ENCODE data around the gene PXN. TPM values are rescaled to one million over a fixed set of nuclear protein-coding genes. Genes with fewer than 3 reads are reported as not detected.

PXN gene
- total and polyA plus RNA-seq, 10 donors = 22.3 to 161 (median 114) TPM

DNA sequence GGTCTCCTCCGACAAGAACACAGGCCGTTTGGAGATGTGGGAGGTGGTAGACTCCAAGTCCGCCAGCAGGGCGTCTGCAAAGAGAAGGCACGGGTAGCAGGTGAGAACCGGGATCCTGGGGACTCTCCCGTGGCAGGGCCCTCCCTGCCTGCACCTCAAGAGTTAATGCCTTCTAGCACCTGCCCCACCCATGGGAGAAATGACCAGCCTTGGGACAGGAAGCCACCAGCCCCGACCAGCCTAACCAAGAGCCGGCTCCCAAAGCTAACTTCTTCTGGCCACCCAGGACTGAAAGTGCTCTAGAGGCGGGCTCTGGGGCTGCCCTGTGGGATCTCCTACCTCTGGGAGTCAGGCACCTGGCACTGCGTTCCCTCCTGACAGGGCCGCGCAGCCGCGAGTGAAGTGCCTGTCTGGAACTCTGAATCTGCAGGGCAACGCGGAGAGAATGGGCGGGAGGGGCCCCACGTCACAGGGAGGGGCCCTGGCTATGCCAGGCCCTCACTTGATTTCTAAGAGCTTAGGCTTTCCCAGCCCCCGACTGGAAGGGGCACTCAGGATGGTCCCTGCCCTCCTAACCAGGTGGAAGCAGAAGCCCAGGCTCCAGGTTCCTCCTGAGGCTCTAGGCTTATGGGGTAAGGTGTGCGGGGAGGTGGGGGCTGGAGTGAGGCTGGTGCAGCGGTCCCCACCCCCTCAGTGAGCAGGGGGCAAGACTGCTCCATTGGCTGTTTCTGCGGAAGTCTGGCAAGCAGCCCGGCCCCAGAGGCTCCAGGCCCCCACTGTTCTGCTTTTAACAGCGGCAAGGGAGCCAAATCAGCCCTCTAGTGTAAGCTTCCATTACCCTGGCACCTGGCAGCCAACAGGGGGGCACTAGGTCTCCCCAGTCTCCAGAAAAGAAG, 41.0 kb downstream of the PXN start:
- TF ChIP-seq, protein P1, sequence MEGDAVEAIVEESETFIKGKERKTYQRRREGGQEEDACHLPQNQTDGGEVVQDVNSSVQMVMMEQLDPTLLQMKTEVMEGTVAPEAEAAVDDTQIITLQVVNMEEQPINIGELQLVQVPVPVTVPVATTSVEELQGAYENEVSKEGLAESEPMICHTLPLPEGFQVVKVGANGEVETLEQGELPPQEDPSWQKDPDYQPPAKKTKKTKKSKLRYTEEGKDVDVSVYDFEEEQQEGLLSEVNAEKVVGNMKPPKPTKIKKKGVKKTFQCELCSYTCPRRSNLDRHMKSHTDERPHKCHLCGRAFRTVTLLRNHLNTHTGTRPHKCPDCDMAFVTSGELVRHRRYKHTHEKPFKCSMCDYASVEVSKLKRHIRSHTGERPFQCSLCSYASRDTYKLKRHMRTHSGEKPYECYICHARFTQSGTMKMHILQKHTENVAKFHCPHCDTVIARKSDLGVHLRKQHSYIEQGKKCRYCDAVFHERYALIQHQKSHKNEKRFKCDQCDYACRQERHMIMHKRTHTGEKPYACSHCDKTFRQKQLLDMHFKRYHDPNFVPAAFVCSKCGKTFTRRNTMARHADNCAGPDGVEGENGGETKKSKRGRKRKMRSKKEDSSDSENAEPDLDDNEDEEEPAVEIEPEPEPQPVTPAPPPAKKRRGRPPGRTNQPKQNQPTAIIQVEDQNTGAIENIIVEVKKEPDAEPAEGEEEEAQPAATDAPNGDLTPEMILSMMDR (IDR thresholded peaks at IDR 0.05 in 8 of 11, conservative IDR thresholded peaks at IDR 0.05 in 3 of 11) = no peak
- TF ChIP-seq POLR2A (IDR thresholded peaks at IDR 0.05) = no peak
- TF ChIP-seq POLR2AphosphoS5 (IDR thresholded peaks at IDR 0.05) = peak; percentile 8 to 51 (median 30)
- intact Hi-C loops (cut with DNase I; ENCODE audit: low total_unique reads) = no loop called here
- H3K4me1 ChIP-seq = peaks cover 37 to 63% (median 58%) of the 10 kb centered on the region in 6 donors

GRCh38 chr12:120223458-120224303, 41.8 kb downstream of the PXN start:
- DNase-seq = no peak
- H3K27me3 ChIP-seq (replicated peaks in 1 of 7) = peaks cover 0 to 20% (median 0%) of the 10 kb centered on the region in 7 donors
- TF ChIP-seq POLR2A (IDR thresholded peaks at IDR 0.05) = no peak
- TF ChIP-seq, protein P1 (IDR thresholded peaks at IDR 0.05 in 8 of 11, conservative IDR thresholded peaks at IDR 0.05 in 3 of 11) = no peak
- no peak for TF ChIP-seq POLR2AphosphoS5 (IDR thresholded peaks at IDR 0.05)
- 83 to 89% (median 87%) methylated on average over 19 of the region's 19 CpGs for WGBS, 5 donors
- peaks cover 28 to 54% (median 50%) of the 10 kb centered on the region in 6 donors for H3K4me1 ChIP-seq
- no peak overlapping the region for H3K4me3 ChIP-seq
- H3K9me3 ChIP-seq = no peaks in the 10 kb centered on the region
- peak overlapping the region in 4 of 8 donors; percentile 68 to 92 (median 70) for H3K27ac ChIP-seq
- peaks cover 6 to 73% (median 58%) of the 10 kb centered on the region in 6 donors for H3K36me3 ChIP-seq
- intact Hi-C loops (cut with DNase I; ENCODE audit: low total_unique reads) = no loop called here

More for the DNA sequence above, 41.0 kb downstream of the PXN start:
- peaks cover 0 to 28% (median 0%) of the 10 kb centered on the region in 7 donors for H3K27me3 ChIP-seq (replicated peaks in 1 of 7)
- H3K9me3 ChIP-seq = no peaks in the 10 kb centered on the region
- WGBS, 5 donors = 35 to 62% (median 43%) methylated on average over 5 to 25 of the region's 25 CpGs
- H3K27ac ChIP-seq = peak overlapping the region in 7 of 8 donors; percentile 67 to 92 (median 68)
- H3K4me3 ChIP-seq = peak overlapping the region in 3 of 8 donors; percentile 13 to 45 (median 16)
- peaks cover 6 to 65% (median 49%) of the 10 kb centered on the region in 6 donors for H3K36me3 ChIP-seq
- DNase-seq = peak; percentile 82

DNA sequence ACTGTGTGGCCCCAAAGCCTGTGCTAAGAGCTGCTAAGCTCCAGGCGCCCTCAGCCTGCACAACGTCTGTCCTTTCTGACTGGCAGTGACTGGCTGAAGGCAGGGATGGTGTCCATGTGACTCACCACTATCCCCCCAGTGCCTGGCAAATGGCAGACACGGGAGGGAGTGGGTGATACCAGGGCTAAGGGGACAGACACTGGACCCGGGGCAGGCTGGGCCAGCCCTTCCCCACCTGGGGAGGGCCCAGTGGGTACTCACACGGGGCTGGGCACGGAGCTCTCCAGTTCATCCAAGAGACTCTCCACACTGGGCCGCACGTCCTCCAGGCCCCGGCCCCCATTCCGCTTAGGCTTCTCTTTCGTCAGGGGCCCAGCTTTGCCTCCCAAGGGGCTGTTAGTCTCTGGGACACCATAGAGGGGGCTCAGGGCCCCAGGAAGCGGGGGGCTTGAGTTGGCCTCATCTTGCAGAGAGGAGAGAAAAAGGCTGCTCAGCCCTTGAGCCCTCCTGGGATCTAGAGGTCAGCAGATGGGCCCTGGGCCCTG, 43.2 kb downstream of the PXN start:
- WGBS, 5 donors = 90 to 96% (median 94%) methylated on average over 3 to 12 of the region's 12 CpGs
- DNase-seq = no peak
- intact Hi-C loops (cut with DNase I; ENCODE audit: low total_unique reads) = no loop called here
- peaks cover 21 to 49% (median 38%) of the 10 kb centered on the region in 6 donors for H3K4me1 ChIP-seq
- H3K27ac ChIP-seq = no peak overlapping the region
- H3K4me3 ChIP-seq = no peak overlapping the region
- peaks cover 0 to 17% (median 0%) of the 10 kb centered on the region in 7 donors for H3K27me3 ChIP-seq (replicated peaks in 1 of 7)
- TF ChIP-seq POLR2AphosphoS5 (IDR thresholded peaks at IDR 0.05) (peak in 1 of 3 donors; percentile 50), POLR2A (IDR thresholded peaks at IDR 0.05) (no peak)
- H3K36me3 ChIP-seq = peaks cover 6 to 86% (median 64%) of the 10 kb centered on the region in 6 donors
- H3K9me3 ChIP-seq = no peaks in the 10 kb centered on the region

DNA sequence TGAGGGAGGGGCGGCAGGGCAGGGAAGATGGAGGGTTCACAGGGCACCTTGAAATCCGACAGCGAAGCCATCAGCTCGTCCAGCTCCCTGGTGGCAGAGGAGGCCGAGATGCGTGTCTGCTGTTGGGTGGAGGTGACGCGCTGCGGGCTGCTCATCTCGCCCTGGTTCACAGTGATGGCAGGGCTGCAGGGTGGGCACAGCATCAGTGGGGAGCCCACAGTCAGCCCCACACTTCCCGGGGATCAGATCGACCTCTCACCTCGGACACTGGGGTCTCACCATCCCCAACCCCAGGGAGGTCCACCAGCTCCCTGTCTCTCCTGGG, 44.0 kb downstream of the PXN start:
- peaks cover 0 to 17% (median 0%) of the 10 kb centered on the region in 7 donors for H3K27me3 ChIP-seq (replicated peaks in 1 of 7)
- no peak overlapping the region for H3K4me3 ChIP-seq
- intact Hi-C loops (cut with DNase I; ENCODE audit: low total_unique reads) = no loop called here
- WGBS, 5 donors = 91 to 97% (median 94%) methylated on average over 11 to 13 of the region's 13 CpGs
- TF ChIP-seq POLR2AphosphoS5 (IDR thresholded peaks at IDR 0.05) (peak in 1 of 3 donors; percentile 46), POLR2A (IDR thresholded peaks at IDR 0.05) (no peak)
- TF ChIP-seq, protein P1 (IDR thresholded peaks at IDR 0.05 in 8 of 11, conservative IDR thresholded peaks at IDR 0.05 in 3 of 11) = no peak
- H3K4me1 ChIP-seq = peaks cover 21 to 49% (median 36%) of the 10 kb centered on the region in 6 donors
- no peaks in the 10 kb centered on the region for H3K9me3 ChIP-seq
- DNase-seq = no peak
- no peak overlapping the region for H3K27ac ChIP-seq
- peaks cover 6 to 89% (median 67%) of the 10 kb centered on the region in 6 donors for H3K36me3 ChIP-seq
